A673 (cell line): ENCODE results near the gene IQCH.

Source experiments
- CTCF ChIP-seq: fragments of 300-800, 200-600 bp; sonication (generic); conservative IDR thresholded peaks from 2 replicates; pipeline ENCODE4 v1.5.1; 2017; ENCODE audit warnings: low read depth, mild to moderate bottlenecking, antibody characterized with exemption, low read length, moderate library complexity, mixed read lengths
- EZH2 ChIP-seq: fragments of 200-600 bp; sonication (generic); IDR thresholded peaks from 2 replicates; pipeline ENCODE4 v1.6.1; 2017; ENCODE audit warnings: borderline replicate concordance, low read depth, mild to moderate bottlenecking, mixed read lengths, antibody characterized with exemption, low read length; ENCODE audit not compliant: poor library complexity, severe bottlenecking

- TF ChIP-seq CTCF (no peak), EZH2 (no peak)
Observed at GRCh38 chr15:67248011-67248505, 6.5 kb upstream of the IQCH start.
